ENCODE results near the gene IFI30. TPM values are rescaled to one million over a fixed set of nuclear protein-coding genes. Genes with fewer than 3 reads are reported as not detected.
A peak's percentile ranks its signal among the peaks of the same experiment; 100 is the strongest.

IFI30 gene
- total and polyA plus RNA-seq, 2 donors: 148 to 237 TPM

- DNase-seq (ENCODE audit: low read depth in 6 of 9, low spot score in 9 of 9): no peak
- H3K4me1 ChIP-seq (ENCODE audit: control insufficient read depth in 2 of 2, insufficient read depth in 2 of 2, low read length in 2 of 2): peaks cover 6 to 11% of the 10 kb centered on the region in 2 donors
- peaks cover 41 to 44% of the 10 kb centered on the region in 2 donors for H3K36me3 ChIP-seq (ENCODE audit: control insufficient read depth in 2 of 2, insufficient read depth in 2 of 2, low read length in 1 of 2)
- H3K9me3 ChIP-seq (ENCODE audit: control insufficient read depth in 2 of 2, insufficient read depth in 1 of 2, low read length in 1 of 2): peaks cover 0 to 1% of the 10 kb centered on the region in 2 donors
- H3K27ac ChIP-seq (ENCODE audit: low read depth in 1 of 2, low read length in 1 of 2): no peak overlapping the region
- no peaks in the 10 kb centered on the region for H3K27me3 ChIP-seq (ENCODE audit: control insufficient read depth in 2 of 2, insufficient read depth in 1 of 2, low read length in 1 of 2)
- WGBS: 98% methylated on average over 13 of the region's 13 CpGs
- H3K4me3 ChIP-seq (ENCODE audit: low read length in 2 of 2): no peak overlapping the region
These were observed 26.2 kb upstream of the IFI30 start for GRCh38 chr19:18147396-18147795.

- H3K4me3 ChIP-seq (ENCODE audit: low read length in 2 of 2): no peak overlapping the region
- peaks cover 13 to 25% of the 10 kb centered on the region in 2 donors for H3K4me1 ChIP-seq (ENCODE audit: control insufficient read depth in 2 of 2, insufficient read depth in 2 of 2, low read length in 2 of 2)
- H3K27ac ChIP-seq (ENCODE audit: low read depth in 1 of 2, low read length in 1 of 2): no peak overlapping the region
- H3K9me3 ChIP-seq (ENCODE audit: control insufficient read depth in 2 of 2, insufficient read depth in 1 of 2, low read length in 1 of 2): peaks cover 0 to 1% of the 10 kb centered on the region in 2 donors
- DNase-seq (ENCODE audit: low read depth in 6 of 9, low spot score in 9 of 9): no peak
- H3K36me3 ChIP-seq (ENCODE audit: control insufficient read depth in 2 of 2, insufficient read depth in 2 of 2, low read length in 1 of 2): peaks cover 23 to 31% of the 10 kb centered on the region in 2 donors
- no peaks in the 10 kb centered on the region for H3K27me3 ChIP-seq (ENCODE audit: control insufficient read depth in 2 of 2, insufficient read depth in 1 of 2, low read length in 1 of 2)
- 92% methylated on average over 16 of the region's 16 CpGs for WGBS
These were observed 24.0 kb upstream of the IFI30 start for GRCh38 chr19:18149596-18149975.

- no peak overlapping the region for H3K4me3 ChIP-seq (ENCODE audit: low read length in 2 of 2)
- no peak for DNase-seq (ENCODE audit: low read depth in 6 of 9, low spot score in 9 of 9)
- H3K27me3 ChIP-seq (ENCODE audit: control insufficient read depth in 2 of 2, insufficient read depth in 1 of 2, low read length in 1 of 2): no peaks in the 10 kb centered on the region
- peaks cover 13 to 23% of the 10 kb centered on the region in 2 donors for H3K36me3 ChIP-seq (ENCODE audit: control insufficient read depth in 2 of 2, insufficient read depth in 2 of 2, low read length in 1 of 2)
- H3K4me1 ChIP-seq (ENCODE audit: control insufficient read depth in 2 of 2, insufficient read depth in 2 of 2, low read length in 2 of 2): peaks cover 13 to 25% of the 10 kb centered on the region in 2 donors
- H3K27ac ChIP-seq (ENCODE audit: low read depth in 1 of 2, low read length in 1 of 2): peak overlapping the region in 1 of 2 donors; percentile 99
- H3K9me3 ChIP-seq (ENCODE audit: control insufficient read depth in 2 of 2, insufficient read depth in 1 of 2, low read length in 1 of 2): no peaks in the 10 kb centered on the region
- 97% methylated on average over 18 of the region's 18 CpGs for WGBS
These were observed 22.6 kb upstream of the IFI30 start for GRCh38 chr19:18150776-18151624.

GRCh38 chr19:18152442-18152816, 21.2 kb upstream of the IFI30 start:
- Histone ChIP-seq H3K27ac (ENCODE audit: low read depth in 1 of 2, low read length in 1 of 2) (peak overlapping the region; percentile 99), H3K4me3 (ENCODE audit: low read length in 2 of 2) (peak overlapping the region; percentile 50 to 79), H3K9me3 (ENCODE audit: control insufficient read depth in 2 of 2, insufficient read depth in 1 of 2, low read length in 1 of 2) (no peaks in the 10 kb centered on the region), H3K36me3 (ENCODE audit: control insufficient read depth in 2 of 2, insufficient read depth in 2 of 2, low read length in 1 of 2) (peaks cover 15 to 16% of the 10 kb centered on the region in 2 donors), H3K27me3 (ENCODE audit: control insufficient read depth in 2 of 2, insufficient read depth in 1 of 2, low read length in 1 of 2) (no peaks in the 10 kb centered on the region), H3K4me1 (ENCODE audit: control insufficient read depth in 2 of 2, insufficient read depth in 2 of 2, low read length in 2 of 2) (peaks cover 13 to 33% of the 10 kb centered on the region in 2 donors)
- under 1% methylated on average over 22 of the region's 22 CpGs for WGBS
- DNase-seq (ENCODE audit: low read depth in 6 of 9, low spot score in 9 of 9): peak; percentile 97 to 100 (median 100)

- H3K9me3 ChIP-seq (ENCODE audit: control insufficient read depth in 2 of 2, insufficient read depth in 1 of 2, low read length in 1 of 2): no peaks in the 10 kb centered on the region
- DNase-seq (ENCODE audit: low read depth in 6 of 9, low spot score in 9 of 9): peak; percentile 98 to 100 (median 100)
- peak within 1 kb of the TSS; percentile 71 to 79 for H3K4me3 ChIP-seq (ENCODE audit: low read length in 2 of 2)
- no peaks in the 10 kb centered on the region for H3K27me3 ChIP-seq (ENCODE audit: control insufficient read depth in 2 of 2, insufficient read depth in 1 of 2, low read length in 1 of 2)
- under 1% methylated on average over 86 of the region's 86 CpGs for WGBS
- peak within 1 kb of the TSS; percentile 99 for H3K27ac ChIP-seq (ENCODE audit: low read depth in 1 of 2, low read length in 1 of 2)
- H3K36me3 ChIP-seq (ENCODE audit: control insufficient read depth in 2 of 2, insufficient read depth in 2 of 2, low read length in 1 of 2): peaks cover 12 to 20% of the 10 kb centered on the region in 2 donors
- peaks cover 13 to 34% of the 10 kb centered on the region in 2 donors for H3K4me1 ChIP-seq (ENCODE audit: control insufficient read depth in 2 of 2, insufficient read depth in 2 of 2, low read length in 2 of 2)
These were observed 20.6 kb upstream of the IFI30 start, which contains the start of gene PIK3R2 for GRCh38 chr19:18152817-18153555. TSS of gene PIK3R2 (plus strand) at chr19:18153163. CDS start at chr19:18155880, 2,717 bp downstream.

GRCh38 chr19:18153556-18154134, 20.0 kb upstream of the IFI30 start:
- Histone ChIP-seq H3K4me1 (ENCODE audit: control insufficient read depth in 2 of 2, insufficient read depth in 2 of 2, low read length in 2 of 2) (peaks cover 13 to 34% of the 10 kb centered on the region in 2 donors), H3K27me3 (ENCODE audit: control insufficient read depth in 2 of 2, insufficient read depth in 1 of 2, low read length in 1 of 2) (no peaks in the 10 kb centered on the region), H3K36me3 (ENCODE audit: control insufficient read depth in 2 of 2, insufficient read depth in 2 of 2, low read length in 1 of 2) (peaks cover 10 to 20% of the 10 kb centered on the region in 2 donors), H3K9me3 (ENCODE audit: control insufficient read depth in 2 of 2, insufficient read depth in 1 of 2, low read length in 1 of 2) (no peaks in the 10 kb centered on the region), H3K4me3 (ENCODE audit: low read length in 2 of 2) (peak overlapping the region; percentile 71 to 79), H3K27ac (ENCODE audit: low read depth in 1 of 2, low read length in 1 of 2) (peak overlapping the region in 1 of 2 donors; percentile 51)
- DNase-seq (ENCODE audit: low read depth in 6 of 9, low spot score in 9 of 9): no peak
- 5% methylated on average over 38 of the region's 38 CpGs for WGBS

GRCh38 chr19:18155095-18156087, 18.2 kb upstream of the IFI30 start:
- Histone ChIP-seq H3K4me1 (ENCODE audit: control insufficient read depth in 2 of 2, insufficient read depth in 2 of 2, low read length in 2 of 2) (peaks cover 13 to 34% of the 10 kb centered on the region in 2 donors), H3K4me3 (ENCODE audit: low read length in 2 of 2) (no peak overlapping the region), H3K36me3 (ENCODE audit: control insufficient read depth in 2 of 2, insufficient read depth in 2 of 2, low read length in 1 of 2) (peaks cover 7 to 20% of the 10 kb centered on the region in 2 donors), H3K9me3 (ENCODE audit: control insufficient read depth in 2 of 2, insufficient read depth in 1 of 2, low read length in 1 of 2) (no peaks in the 10 kb centered on the region), H3K27ac (ENCODE audit: low read depth in 1 of 2, low read length in 1 of 2) (no peak overlapping the region), H3K27me3 (ENCODE audit: control insufficient read depth in 2 of 2, insufficient read depth in 1 of 2, low read length in 1 of 2) (no peaks in the 10 kb centered on the region)
- WGBS: 98% methylated on average over 43 of the region's 43 CpGs
- no peak for DNase-seq (ENCODE audit: low read depth in 6 of 9, low spot score in 9 of 9)

- peaks cover 7 to 20% of the 10 kb centered on the region in 2 donors for H3K36me3 ChIP-seq (ENCODE audit: control insufficient read depth in 2 of 2, insufficient read depth in 2 of 2, low read length in 1 of 2)
- WGBS: over 99% methylated on average over 5 of the region's 6 CpGs
- peak overlapping the region in 1 of 2 donors; percentile 64 for H3K27ac ChIP-seq (ENCODE audit: low read depth in 1 of 2, low read length in 1 of 2)
- no peaks in the 10 kb centered on the region for H3K9me3 ChIP-seq (ENCODE audit: control insufficient read depth in 2 of 2, insufficient read depth in 1 of 2, low read length in 1 of 2)
- peaks cover 17 to 40% of the 10 kb centered on the region in 2 donors for H3K4me1 ChIP-seq (ENCODE audit: control insufficient read depth in 2 of 2, insufficient read depth in 2 of 2, low read length in 2 of 2)
- DNase-seq (ENCODE audit: low read depth in 6 of 9, low spot score in 9 of 9): no peak
- no peak overlapping the region for H3K4me3 ChIP-seq (ENCODE audit: low read length in 2 of 2)
- H3K27me3 ChIP-seq (ENCODE audit: control insufficient read depth in 2 of 2, insufficient read depth in 1 of 2, low read length in 1 of 2): no peaks in the 10 kb centered on the region
These were observed 17.3 kb upstream of the IFI30 start for GRCh38 chr19:18156268-18156667.

Measured in thymus (tissue), 11 donors.